ENCODE measurements around the gene NEK4.

DNA sequence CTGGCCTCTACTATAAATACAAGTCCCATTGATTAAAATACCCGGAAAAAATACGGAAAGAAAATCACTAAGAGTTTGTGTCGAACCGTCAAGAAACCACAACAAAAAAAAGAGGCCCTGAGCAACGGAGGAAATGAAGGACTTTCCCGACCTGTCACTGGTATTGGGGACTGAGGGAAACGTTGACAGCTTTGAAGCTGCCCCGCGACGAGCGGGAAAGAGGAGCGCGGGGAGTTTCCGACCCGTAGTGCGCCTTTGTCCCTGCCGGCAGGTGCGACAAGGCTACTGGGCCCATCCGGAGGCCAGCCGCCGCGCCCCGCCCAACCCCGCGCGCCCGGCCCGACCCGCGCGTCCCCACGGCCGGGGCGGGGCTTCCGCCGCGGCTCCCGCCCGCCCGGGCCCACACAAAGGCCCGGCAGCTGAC is 85.4 kb downstream of the NEK4 start:
- TF ChIP-seq, protein P1, sequence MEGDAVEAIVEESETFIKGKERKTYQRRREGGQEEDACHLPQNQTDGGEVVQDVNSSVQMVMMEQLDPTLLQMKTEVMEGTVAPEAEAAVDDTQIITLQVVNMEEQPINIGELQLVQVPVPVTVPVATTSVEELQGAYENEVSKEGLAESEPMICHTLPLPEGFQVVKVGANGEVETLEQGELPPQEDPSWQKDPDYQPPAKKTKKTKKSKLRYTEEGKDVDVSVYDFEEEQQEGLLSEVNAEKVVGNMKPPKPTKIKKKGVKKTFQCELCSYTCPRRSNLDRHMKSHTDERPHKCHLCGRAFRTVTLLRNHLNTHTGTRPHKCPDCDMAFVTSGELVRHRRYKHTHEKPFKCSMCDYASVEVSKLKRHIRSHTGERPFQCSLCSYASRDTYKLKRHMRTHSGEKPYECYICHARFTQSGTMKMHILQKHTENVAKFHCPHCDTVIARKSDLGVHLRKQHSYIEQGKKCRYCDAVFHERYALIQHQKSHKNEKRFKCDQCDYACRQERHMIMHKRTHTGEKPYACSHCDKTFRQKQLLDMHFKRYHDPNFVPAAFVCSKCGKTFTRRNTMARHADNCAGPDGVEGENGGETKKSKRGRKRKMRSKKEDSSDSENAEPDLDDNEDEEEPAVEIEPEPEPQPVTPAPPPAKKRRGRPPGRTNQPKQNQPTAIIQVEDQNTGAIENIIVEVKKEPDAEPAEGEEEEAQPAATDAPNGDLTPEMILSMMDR (conservative IDR thresholded peaks at IDR 0.05): no peak
- no peak for TF ChIP-seq ZFX (IDR thresholded peaks at IDR 0.05)
